ENCODE measurements around the gene MIA.

DNA sequence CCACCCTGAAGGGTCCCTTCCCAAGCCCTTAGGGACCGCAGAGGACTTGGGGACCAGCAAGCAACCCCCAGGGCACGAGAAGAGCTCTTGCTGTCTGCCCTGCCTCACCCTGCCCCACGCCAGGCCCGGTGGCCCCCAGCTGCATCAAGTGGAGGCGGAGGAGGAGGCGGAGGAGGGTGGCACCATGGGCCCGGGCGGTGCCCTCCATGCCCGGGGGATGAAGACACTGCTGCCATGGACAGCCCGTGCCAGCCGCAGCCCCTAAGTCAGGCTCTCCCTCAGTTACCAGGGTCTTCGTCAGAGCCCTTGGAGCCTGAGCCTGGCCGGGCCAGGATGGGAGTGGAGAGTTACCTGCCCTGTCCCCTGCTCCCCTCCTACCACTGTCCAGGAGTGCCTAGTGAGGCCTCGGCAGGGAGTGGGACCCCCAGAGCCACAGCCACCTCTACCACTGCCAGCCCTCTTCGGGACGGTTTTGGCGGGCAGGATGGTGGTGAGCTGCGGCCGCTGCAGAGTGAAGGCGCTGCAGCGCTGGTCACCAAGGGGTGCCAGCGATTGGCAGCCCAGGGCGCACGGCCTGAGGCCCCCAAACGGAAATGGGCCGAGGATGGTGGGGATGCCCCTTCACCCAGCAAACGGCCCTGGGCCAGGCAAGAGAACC is 25.1 kb downstream of the MIA start:
- TF ChIP-seq HDAC6 (IDR thresholded peaks at IDR 0.05; ENCODE audit: low read depth, low read length): no peak
- TF ChIP-seq, protein P1, sequence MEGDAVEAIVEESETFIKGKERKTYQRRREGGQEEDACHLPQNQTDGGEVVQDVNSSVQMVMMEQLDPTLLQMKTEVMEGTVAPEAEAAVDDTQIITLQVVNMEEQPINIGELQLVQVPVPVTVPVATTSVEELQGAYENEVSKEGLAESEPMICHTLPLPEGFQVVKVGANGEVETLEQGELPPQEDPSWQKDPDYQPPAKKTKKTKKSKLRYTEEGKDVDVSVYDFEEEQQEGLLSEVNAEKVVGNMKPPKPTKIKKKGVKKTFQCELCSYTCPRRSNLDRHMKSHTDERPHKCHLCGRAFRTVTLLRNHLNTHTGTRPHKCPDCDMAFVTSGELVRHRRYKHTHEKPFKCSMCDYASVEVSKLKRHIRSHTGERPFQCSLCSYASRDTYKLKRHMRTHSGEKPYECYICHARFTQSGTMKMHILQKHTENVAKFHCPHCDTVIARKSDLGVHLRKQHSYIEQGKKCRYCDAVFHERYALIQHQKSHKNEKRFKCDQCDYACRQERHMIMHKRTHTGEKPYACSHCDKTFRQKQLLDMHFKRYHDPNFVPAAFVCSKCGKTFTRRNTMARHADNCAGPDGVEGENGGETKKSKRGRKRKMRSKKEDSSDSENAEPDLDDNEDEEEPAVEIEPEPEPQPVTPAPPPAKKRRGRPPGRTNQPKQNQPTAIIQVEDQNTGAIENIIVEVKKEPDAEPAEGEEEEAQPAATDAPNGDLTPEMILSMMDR (IDR thresholded peaks at IDR 0.05; ENCODE audit: control extremely low read depth in 1 of 3, insufficient read depth in 1 of 3, low read depth in 1 of 3, low read length in 3 of 3): no peak
- no peak for TF ChIP-seq POLR2AphosphoS5 (IDR thresholded peaks at IDR 0.05; ENCODE audit: low read depth, low read length)
- no peak for TF ChIP-seq ATF2 (IDR thresholded peaks at IDR 0.05; ENCODE audit: low read length)
- TF ChIP-seq YY1 (IDR thresholded peaks at IDR 0.05; ENCODE audit: low read depth, low read length): no peak
- TF ChIP-seq BRCA1 (IDR thresholded peaks at IDR 0.05; ENCODE audit: low read depth, low read length): no peak
- TF ChIP-seq, protein P2, sequence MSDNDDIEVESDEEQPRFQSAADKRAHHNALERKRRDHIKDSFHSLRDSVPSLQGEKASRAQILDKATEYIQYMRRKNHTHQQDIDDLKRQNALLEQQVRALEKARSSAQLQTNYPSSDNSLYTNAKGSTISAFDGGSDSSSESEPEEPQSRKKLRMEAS (IDR thresholded peaks at IDR 0.05): no peak
- TF ChIP-seq ZNF274 (IDR thresholded peaks at IDR 0.05; ENCODE audit: borderline replicate concordance, extremely low read depth, low read length): no peak
- no peak for TF ChIP-seq CEBPB (IDR thresholded peaks at IDR 0.05; ENCODE audit: low read depth, low read length)
- TF ChIP-seq CBX8 (IDR thresholded peaks at IDR 0.05; ENCODE audit: borderline replicate concordance, low read depth, low read length): no peak
- no peak for TF ChIP-seq GTF2F1 (IDR thresholded peaks at IDR 0.05; ENCODE audit: borderline replicate concordance, low read depth, low read length)
- TF ChIP-seq CHD1 (IDR thresholded peaks at IDR 0.05; ENCODE audit: low read depth, low read length): no peak
- TF ChIP-seq EZH2 (IDR thresholded peaks at IDR 0.05; ENCODE audit: low read depth, low read length, severe bottlenecking): no peak

Data from H1 (cell line).